Psoas muscle (tissue), 8 donors: ENCODE measurements around the gene ERAS. TPM values are rescaled to one million over a fixed set of nuclear protein-coding genes. Genes with fewer than 3 reads are reported as not detected.

Experiments
- ATAC-seq, 4 donors: fragments of 200-7000 bp; cut with Tn5 transposase; one replicate each; pipeline ENCODE4 v1.9.1; 2020; ENCODE audit warnings: moderate library complexity in 3 of 4, mild to moderate bottlenecking in 2 of 4
- DNase-seq, 2 donors: peaks; one replicate each; pipeline ENCODE4 v3.0.0-alpha.2; 2020
- H3K27ac ChIP-seq: fragments of 200-600 bp; one replicate; pipeline ENCODE4 v1.8.0; 2022
- H3K27me3 ChIP-seq, 3 donors: fragments of 200-600 bp in 1 of 3; one replicate each; pipeline versions ENCODE4 v1.6.1 to v1.8.0; 2013 to 2022; ENCODE audit warnings: low read length in 2 of 3, mild to moderate bottlenecking in 2 of 3, moderate library complexity in 1 of 3; ENCODE audit not compliant: insufficient read depth in 3 of 3
- H3K36me3 ChIP-seq, 2 donors: fragments of 200-600 bp in 1 of 2; one replicate each; pipeline versions ENCODE4 v1.6.1 to v1.8.0; 2013 to 2022; ENCODE audit warnings: low read depth in 1 of 2, mild to moderate bottlenecking in 1 of 2, moderate library complexity in 1 of 2; ENCODE audit not compliant: insufficient read depth in 1 of 2
- H3K4me1 ChIP-seq: fragments of 200-600 bp; one replicate; pipeline ENCODE4 v1.8.0; 2022
- H3K4me3 ChIP-seq: fragments of 200-600 bp; one replicate; pipeline ENCODE4 v1.8.0; 2022; ENCODE audit warnings: mild to moderate bottlenecking
- H3K9me3 ChIP-seq: fragments of 200-600 bp; one replicate; pipeline ENCODE4 v1.8.0; 2022
- WGBS, 3 donors: extraction: QIAGEN DNeasy Blood & Tissue Kit; methylation state at CpG; one replicate each; pipeline versions ENCODE4 v1.1.6 to v1.1.7; 2013; 5-methylcytosine and 5-hydroxymethylcytosine counted together
- intact Hi-C, 2 donors: fragments of 100-400 bp; cut with DNase I; formaldehyde crosslinking; loops; one replicate each; pipeline versions ENCODE4 v1.11.0 to v1.14.2; 2022
- polyA plus RNA-seq, 3 donors: library from polyadenylated mRNA; stranded (reverse); fragments of 200-250 nt; gene quantifications; one replicate each; pipeline ENCODE4 v1.2.3, GENCODE V29; 2013
- total RNA-seq, 4 donors: library from RNA; stranded (reverse); fragmentation: NEBNext Ultra II Directional in 2 of 4; extraction: Animal tissue kit (Norgen Biotek cat#: 25700) in 2 of 4; gene quantifications; one replicate each; pipeline versions ENCODE4 v1.2.1 to v1.2.4, GENCODE V29; 2021 to 2023
- TF ChIP-seq, protein P1 (sequence below): fragments of 200-600 bp; IDR thresholded peaks from one replicate; pipeline ENCODE4 v1.8.0; 2022; ENCODE audit warnings: antibody characterized with exemption
- donor health status: healthy with polysubstance abuse.
- donor health status: DM: no; HTN: no; CAD: no; lungs with moderate emphysema.
- donor health status: Bipolar disorder and iron deficiency.
- donor health status: healthy.
- donor health status: DM: yes; HTN: yes; CAD: no.
- donor health status: DM: no; HTN: no; CAD: no.
- donor health status: DM: no; HTN: no; CAD: no.
- donor health status: DM: yes; HTN: yes; CAD: no.

The ERAS gene
- total and polyA plus RNA-seq, 7 donors = not detected

DNA sequence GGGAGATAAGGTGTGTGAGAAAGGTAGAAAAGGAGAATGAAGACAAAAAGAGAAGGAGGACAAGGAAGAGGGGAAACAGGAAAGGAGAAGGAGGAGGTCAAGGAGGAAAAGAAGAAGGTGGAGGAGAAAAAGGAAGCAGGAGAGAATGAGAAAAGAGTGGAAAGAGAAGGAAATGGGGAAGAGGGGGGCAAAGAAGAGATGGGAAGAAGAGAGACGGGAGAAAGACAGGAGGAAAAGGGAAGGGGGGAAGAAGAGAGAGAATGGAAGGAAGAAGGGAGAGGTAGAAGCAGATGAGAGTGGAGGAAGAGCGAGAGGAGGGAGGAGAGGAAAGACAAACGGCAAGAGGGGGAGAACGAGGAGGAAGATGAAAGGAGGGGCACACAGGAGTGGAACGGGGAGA lies 35.8 kb upstream of the ERAS start:
- ATAC-seq (no peak), DNase-seq (no peak)
- TF ChIP-seq, protein P1, sequence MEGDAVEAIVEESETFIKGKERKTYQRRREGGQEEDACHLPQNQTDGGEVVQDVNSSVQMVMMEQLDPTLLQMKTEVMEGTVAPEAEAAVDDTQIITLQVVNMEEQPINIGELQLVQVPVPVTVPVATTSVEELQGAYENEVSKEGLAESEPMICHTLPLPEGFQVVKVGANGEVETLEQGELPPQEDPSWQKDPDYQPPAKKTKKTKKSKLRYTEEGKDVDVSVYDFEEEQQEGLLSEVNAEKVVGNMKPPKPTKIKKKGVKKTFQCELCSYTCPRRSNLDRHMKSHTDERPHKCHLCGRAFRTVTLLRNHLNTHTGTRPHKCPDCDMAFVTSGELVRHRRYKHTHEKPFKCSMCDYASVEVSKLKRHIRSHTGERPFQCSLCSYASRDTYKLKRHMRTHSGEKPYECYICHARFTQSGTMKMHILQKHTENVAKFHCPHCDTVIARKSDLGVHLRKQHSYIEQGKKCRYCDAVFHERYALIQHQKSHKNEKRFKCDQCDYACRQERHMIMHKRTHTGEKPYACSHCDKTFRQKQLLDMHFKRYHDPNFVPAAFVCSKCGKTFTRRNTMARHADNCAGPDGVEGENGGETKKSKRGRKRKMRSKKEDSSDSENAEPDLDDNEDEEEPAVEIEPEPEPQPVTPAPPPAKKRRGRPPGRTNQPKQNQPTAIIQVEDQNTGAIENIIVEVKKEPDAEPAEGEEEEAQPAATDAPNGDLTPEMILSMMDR = no peak
- H3K4me3 ChIP-seq = no peak overlapping the region
- 47 to 59% (median 50%) methylated on average over 5 of the region's 5 CpGs for WGBS, 3 donors
- no peak overlapping the region for H3K27ac ChIP-seq
- intact Hi-C loops = no loop called here
- peaks cover 0 to 37% (median 0%) of the 10 kb centered on the region in 3 donors for H3K27me3 ChIP-seq
- H3K36me3 ChIP-seq = no peaks in the 10 kb centered on the region
- no peaks in the 10 kb centered on the region for H3K9me3 ChIP-seq
- H3K4me1 ChIP-seq = no peaks in the 10 kb centered on the region

- no peak for ATAC-seq
- no peak overlapping the region for H3K27ac ChIP-seq
- H3K27me3 ChIP-seq = peaks cover 0 to 34% (median 0%) of the 10 kb centered on the region in 3 donors
- TF ChIP-seq, protein P1 = no peak
- DNase-seq = no peak
- intact Hi-C loops = no loop called here
- H3K36me3 ChIP-seq = no peaks in the 10 kb centered on the region
- H3K4me1 ChIP-seq = no peaks in the 10 kb centered on the region
- no peaks in the 10 kb centered on the region for H3K9me3 ChIP-seq
- no peak overlapping the region for H3K4me3 ChIP-seq
- 79 to 85% (median 79%) methylated on average over 7 to 11 of the region's 11 CpGs for WGBS, 3 donors
These were observed 35.1 kb upstream of the ERAS start for GRCh38 chrX:48791063-48791820.

GRCh38 chrX:48792219-48792618 lies 34.1 kb upstream of the ERAS start:
- DNase-seq (no peak), ATAC-seq (no peak)
- peaks cover 0 to 32% (median 0%) of the 10 kb centered on the region in 3 donors for H3K27me3 ChIP-seq
- H3K27ac ChIP-seq = no peak overlapping the region
- intact Hi-C loops = no loop called here
- no peaks in the 10 kb centered on the region for H3K9me3 ChIP-seq
- H3K4me3 ChIP-seq = no peak overlapping the region
- 74 to 91% (median 88%) methylated on average over 6 to 7 of the region's 7 CpGs for WGBS, 3 donors
- H3K4me1 ChIP-seq = no peaks in the 10 kb centered on the region
- TF ChIP-seq, protein P1 = no peak
- H3K36me3 ChIP-seq = no peaks in the 10 kb centered on the region

GRCh38 chrX:48793935-48794334 lies 32.4 kb upstream of the ERAS start:
- peaks cover 0 to 16% (median 0%) of the 10 kb centered on the region in 3 donors for H3K27me3 ChIP-seq
- H3K4me3 ChIP-seq = no peak overlapping the region
- H3K9me3 ChIP-seq = no peaks in the 10 kb centered on the region
- ATAC-seq (no peak), DNase-seq (no peak)
- intact Hi-C loops = no loop called here
- H3K4me1 ChIP-seq = no peaks in the 10 kb centered on the region
- 80 to 81% (median 81%) methylated on average over 4 of the region's 4 CpGs for WGBS, 3 donors
- H3K36me3 ChIP-seq = no peaks in the 10 kb centered on the region
- H3K27ac ChIP-seq = no peak overlapping the region
- TF ChIP-seq, protein P1 = no peak
